ENCODE measurements around the gene ZNF277.

The ZNF277 gene

GRCh38 chr7:112327566-112327965 is 121.1 kb downstream of the ZNF277 start:
- no peak overlapping the region for H3K4me3 ChIP-seq (ENCODE audit: low read length)
- H3K9ac ChIP-seq (ENCODE audit: low read length) = no peak overlapping the region
- no peaks in the 10 kb centered on the region for H3K4me1 ChIP-seq (ENCODE audit: control insufficient read depth, insufficient read depth, low read length)
- H3K36me3 ChIP-seq (ENCODE audit: control insufficient read depth, insufficient read depth, low read length) = no peaks in the 10 kb centered on the region
- H3K27me3 ChIP-seq (ENCODE audit: control insufficient read depth, insufficient read depth, low read length) = no peaks in the 10 kb centered on the region
- H3K9me3 ChIP-seq (ENCODE audit: control insufficient read depth, low read length) = no peaks in the 10 kb centered on the region

- H3K9me3 ChIP-seq (ENCODE audit: control insufficient read depth, low read length) = no peaks in the 10 kb centered on the region
- H3K36me3 ChIP-seq (ENCODE audit: control insufficient read depth, insufficient read depth, low read length) = no peaks in the 10 kb centered on the region
- H3K4me1 ChIP-seq (ENCODE audit: control insufficient read depth, insufficient read depth, low read length) = no peaks in the 10 kb centered on the region
Observed at GRCh38 chr7:112331492-112331891, 125.0 kb downstream of the ZNF277 start.

GRCh38 chr7:112334366-112334765 is 127.9 kb downstream of the ZNF277 start:
- H3K9me3 ChIP-seq (ENCODE audit: control insufficient read depth, low read length) = no peaks in the 10 kb centered on the region
- no peak overlapping the region for H3K9ac ChIP-seq (ENCODE audit: low read length)
- no peaks in the 10 kb centered on the region for H3K36me3 ChIP-seq (ENCODE audit: control insufficient read depth, insufficient read depth, low read length)
- no peaks in the 10 kb centered on the region for H3K4me1 ChIP-seq (ENCODE audit: control insufficient read depth, insufficient read depth, low read length)
- H3K27me3 ChIP-seq (ENCODE audit: control insufficient read depth, insufficient read depth, low read length) = no peaks in the 10 kb centered on the region
- no peak overlapping the region for H3K4me3 ChIP-seq (ENCODE audit: low read length)

More at GRCh38 chr7:112331492-112331891, 125.0 kb downstream of the ZNF277 start:
- H3K27me3 ChIP-seq (ENCODE audit: control insufficient read depth, insufficient read depth, low read length) = no peaks in the 10 kb centered on the region
- H3K4me3 ChIP-seq (ENCODE audit: low read length) = no peak overlapping the region
- no peak overlapping the region for H3K9ac ChIP-seq (ENCODE audit: low read length)

- no peak overlapping the region for H3K9ac ChIP-seq (ENCODE audit: low read length)
- no peaks in the 10 kb centered on the region for H3K36me3 ChIP-seq (ENCODE audit: control insufficient read depth, insufficient read depth, low read length)
- no peaks in the 10 kb centered on the region for H3K27me3 ChIP-seq (ENCODE audit: control insufficient read depth, insufficient read depth, low read length)
Observed at GRCh38 chr7:112336261-112336660, 129.8 kb downstream of the ZNF277 start.

GRCh38 chr7:112336936-112337576 is 130.6 kb downstream of the ZNF277 start:
- no peaks in the 10 kb centered on the region for H3K36me3 ChIP-seq (ENCODE audit: control insufficient read depth, insufficient read depth, low read length)
- H3K4me3 ChIP-seq (ENCODE audit: low read length) = no peak overlapping the region
- H3K4me1 ChIP-seq (ENCODE audit: control insufficient read depth, insufficient read depth, low read length) = no peaks in the 10 kb centered on the region
- H3K9ac ChIP-seq (ENCODE audit: low read length) = no peak overlapping the region
- H3K9me3 ChIP-seq (ENCODE audit: control insufficient read depth, low read length) = no peaks in the 10 kb centered on the region
- no peaks in the 10 kb centered on the region for H3K27me3 ChIP-seq (ENCODE audit: control insufficient read depth, insufficient read depth, low read length)

More at GRCh38 chr7:112336261-112336660, 129.8 kb downstream of the ZNF277 start:
- Histone ChIP-seq H3K9me3 (ENCODE audit: control insufficient read depth, low read length) (no peaks in the 10 kb centered on the region), H3K4me1 (ENCODE audit: control insufficient read depth, insufficient read depth, low read length) (no peaks in the 10 kb centered on the region), H3K4me3 (ENCODE audit: low read length) (no peak overlapping the region)

- no peaks in the 10 kb centered on the region for H3K27me3 ChIP-seq (ENCODE audit: control insufficient read depth, insufficient read depth, low read length)
- no peaks in the 10 kb centered on the region for H3K36me3 ChIP-seq (ENCODE audit: control insufficient read depth, insufficient read depth, low read length)
- no peak overlapping the region for H3K9ac ChIP-seq (ENCODE audit: low read length)
- no peaks in the 10 kb centered on the region for H3K9me3 ChIP-seq (ENCODE audit: control insufficient read depth, low read length)
- no peak overlapping the region for H3K4me3 ChIP-seq (ENCODE audit: low read length)
- no peaks in the 10 kb centered on the region for H3K4me1 ChIP-seq (ENCODE audit: control insufficient read depth, insufficient read depth, low read length)
Observed at GRCh38 chr7:112337892-112338291, 131.4 kb downstream of the ZNF277 start.

GRCh38 chr7:112338786-112339185 is 132.3 kb downstream of the ZNF277 start:
- H3K4me3 ChIP-seq (ENCODE audit: low read length) = no peak overlapping the region
- no peaks in the 10 kb centered on the region for H3K4me1 ChIP-seq (ENCODE audit: control insufficient read depth, insufficient read depth, low read length)
- H3K36me3 ChIP-seq (ENCODE audit: control insufficient read depth, insufficient read depth, low read length) = no peaks in the 10 kb centered on the region
- H3K27me3 ChIP-seq (ENCODE audit: control insufficient read depth, insufficient read depth, low read length) = no peaks in the 10 kb centered on the region
- H3K9ac ChIP-seq (ENCODE audit: low read length) = no peak overlapping the region
- no peaks in the 10 kb centered on the region for H3K9me3 ChIP-seq (ENCODE audit: control insufficient read depth, low read length)

GRCh38 chr7:112341464-112341863 is 135.0 kb downstream of the ZNF277 start:
- Histone ChIP-seq H3K4me1 (ENCODE audit: control insufficient read depth, insufficient read depth, low read length) (no peaks in the 10 kb centered on the region), H3K27me3 (ENCODE audit: control insufficient read depth, insufficient read depth, low read length) (no peaks in the 10 kb centered on the region), H3K4me3 (ENCODE audit: low read length) (no peak overlapping the region), H3K9ac (ENCODE audit: low read length) (no peak overlapping the region), H3K9me3 (ENCODE audit: control insufficient read depth, low read length) (no peaks in the 10 kb centered on the region), H3K36me3 (ENCODE audit: control insufficient read depth, insufficient read depth, low read length) (no peaks in the 10 kb centered on the region)

GRCh38 chr7:112346381-112347060 is 140.0 kb downstream of the ZNF277 start:
- Histone ChIP-seq H3K4me1 (ENCODE audit: control insufficient read depth, insufficient read depth, low read length) (no peaks in the 10 kb centered on the region), H3K9me3 (ENCODE audit: control insufficient read depth, low read length) (no peaks in the 10 kb centered on the region), H3K27me3 (ENCODE audit: control insufficient read depth, insufficient read depth, low read length) (no peaks in the 10 kb centered on the region), H3K9ac (ENCODE audit: low read length) (no peak overlapping the region), H3K36me3 (ENCODE audit: control insufficient read depth, insufficient read depth, low read length) (no peaks in the 10 kb centered on the region), H3K4me3 (ENCODE audit: low read length) (no peak overlapping the region)

- no peaks in the 10 kb centered on the region for H3K36me3 ChIP-seq (ENCODE audit: control insufficient read depth, insufficient read depth, low read length)
- no peaks in the 10 kb centered on the region for H3K9me3 ChIP-seq (ENCODE audit: control insufficient read depth, low read length)
- no peaks in the 10 kb centered on the region for H3K27me3 ChIP-seq (ENCODE audit: control insufficient read depth, insufficient read depth, low read length)
- H3K9ac ChIP-seq (ENCODE audit: low read length) = no peak overlapping the region
- no peak overlapping the region for H3K4me3 ChIP-seq (ENCODE audit: low read length)
- no peaks in the 10 kb centered on the region for H3K4me1 ChIP-seq (ENCODE audit: control insufficient read depth, insufficient read depth, low read length)
Observed at GRCh38 chr7:112347088-112347487, 140.6 kb downstream of the ZNF277 start.

- H3K36me3 ChIP-seq (ENCODE audit: control insufficient read depth, insufficient read depth, low read length) = no peaks in the 10 kb centered on the region
- no peaks in the 10 kb centered on the region for H3K9me3 ChIP-seq (ENCODE audit: control insufficient read depth, low read length)
- no peaks in the 10 kb centered on the region for H3K4me1 ChIP-seq (ENCODE audit: control insufficient read depth, insufficient read depth, low read length)
- no peak overlapping the region for H3K9ac ChIP-seq (ENCODE audit: low read length)
- H3K4me3 ChIP-seq (ENCODE audit: low read length) = no peak overlapping the region
- no peaks in the 10 kb centered on the region for H3K27me3 ChIP-seq (ENCODE audit: control insufficient read depth, insufficient read depth, low read length)
Observed at GRCh38 chr7:112350585-112350984, 144.1 kb downstream of the ZNF277 start.

GRCh38 chr7:112356596-112356995 is 150.1 kb downstream of the ZNF277 start:
- Histone ChIP-seq H3K9ac (ENCODE audit: low read length) (no peak overlapping the region), H3K36me3 (ENCODE audit: control insufficient read depth, insufficient read depth, low read length) (no peaks in the 10 kb centered on the region), H3K4me1 (ENCODE audit: control insufficient read depth, insufficient read depth, low read length) (no peaks in the 10 kb centered on the region), H3K4me3 (ENCODE audit: low read length) (no peak overlapping the region), H3K27me3 (ENCODE audit: control insufficient read depth, insufficient read depth, low read length) (no peaks in the 10 kb centered on the region), H3K9me3 (ENCODE audit: control insufficient read depth, low read length) (no peaks in the 10 kb centered on the region)

Data from mucosa of stomach (tissue), 1 donor.